ENCODE results near the gene ESRRA. TPM values are rescaled to one million over a fixed set of nuclear protein-coding genes. Genes with fewer than 3 reads are reported as not detected.

ESRRA gene
- total and polyA plus RNA-seq, 2 of the 4 experiments (the other 2 are of a cell fraction), result 10.2 to 15.0 TPM

DNA sequence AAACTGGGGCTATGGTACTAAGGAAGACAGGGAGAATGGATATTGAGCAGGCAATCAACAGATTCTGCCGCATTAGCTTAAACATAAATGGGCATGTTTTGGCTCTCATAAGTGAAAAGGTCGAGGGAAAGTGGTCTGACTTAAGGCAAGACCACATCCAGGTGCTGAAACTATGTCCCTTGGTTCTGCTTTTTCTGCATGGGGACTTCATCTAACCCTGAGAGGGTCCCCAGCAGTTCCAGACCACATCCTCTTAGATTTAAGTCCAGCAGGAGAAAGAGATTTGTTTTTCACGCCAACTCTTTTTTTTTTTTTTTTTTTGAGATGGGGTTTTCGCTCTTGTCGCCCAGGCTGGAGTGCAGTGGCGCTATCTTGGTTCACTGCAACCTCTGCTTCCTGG is 59.1 kb downstream of the ESRRA start:
- no TSS peak for BruUV-seq (replicated peaks)
- ChIA-PET CTCF (no interaction called here), POLR2A (ENCODE audit: unreplicated experiment) (no interaction called here)
- H4K20me1 ChIP-seq (ENCODE audit: insufficient read depth, low read length), result no peaks in the 10 kb centered on the region
- no peak for DNase-seq
- peaks cover 5 to 54% of the 10 kb centered on the region in 2 experiments for H3K79me1 ChIP-seq (ENCODE audit: low read depth in 1 of 2, low read length in 2 of 2)
- TF ChIP-seq POLR2A (IDR thresholded peaks at IDR 0.05; ENCODE audit: low read depth, low read length), result no peak
- TF ChIP-seq CEBPB (IDR thresholded peaks at IDR 0.05; ENCODE audit: low read depth, low read length), result no peak
- TF ChIP-seq, protein P1, sequence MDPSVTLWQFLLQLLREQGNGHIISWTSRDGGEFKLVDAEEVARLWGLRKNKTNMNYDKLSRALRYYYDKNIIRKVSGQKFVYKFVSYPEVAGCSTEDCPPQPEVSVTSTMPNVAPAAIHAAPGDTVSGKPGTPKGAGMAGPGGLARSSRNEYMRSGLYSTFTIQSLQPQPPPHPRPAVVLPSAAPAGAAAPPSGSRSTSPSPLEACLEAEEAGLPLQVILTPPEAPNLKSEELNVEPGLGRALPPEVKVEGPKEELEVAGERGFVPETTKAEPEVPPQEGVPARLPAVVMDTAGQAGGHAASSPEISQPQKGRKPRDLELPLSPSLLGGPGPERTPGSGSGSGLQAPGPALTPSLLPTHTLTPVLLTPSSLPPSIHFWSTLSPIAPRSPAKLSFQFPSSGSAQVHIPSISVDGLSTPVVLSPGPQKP (IDR thresholded peaks at IDR 0.05; ENCODE audit: borderline replicate concordance, low read depth, low read length), result no peak
- no peak for TF ChIP-seq CHD1 (IDR thresholded peaks at IDR 0.05; ENCODE audit: low read depth, low read length)
- TF ChIP-seq BHLHE40 (IDR thresholded peaks at IDR 0.05; ENCODE audit: low read depth, low read length), result no peak
- TF ChIP-seq, protein P2, sequence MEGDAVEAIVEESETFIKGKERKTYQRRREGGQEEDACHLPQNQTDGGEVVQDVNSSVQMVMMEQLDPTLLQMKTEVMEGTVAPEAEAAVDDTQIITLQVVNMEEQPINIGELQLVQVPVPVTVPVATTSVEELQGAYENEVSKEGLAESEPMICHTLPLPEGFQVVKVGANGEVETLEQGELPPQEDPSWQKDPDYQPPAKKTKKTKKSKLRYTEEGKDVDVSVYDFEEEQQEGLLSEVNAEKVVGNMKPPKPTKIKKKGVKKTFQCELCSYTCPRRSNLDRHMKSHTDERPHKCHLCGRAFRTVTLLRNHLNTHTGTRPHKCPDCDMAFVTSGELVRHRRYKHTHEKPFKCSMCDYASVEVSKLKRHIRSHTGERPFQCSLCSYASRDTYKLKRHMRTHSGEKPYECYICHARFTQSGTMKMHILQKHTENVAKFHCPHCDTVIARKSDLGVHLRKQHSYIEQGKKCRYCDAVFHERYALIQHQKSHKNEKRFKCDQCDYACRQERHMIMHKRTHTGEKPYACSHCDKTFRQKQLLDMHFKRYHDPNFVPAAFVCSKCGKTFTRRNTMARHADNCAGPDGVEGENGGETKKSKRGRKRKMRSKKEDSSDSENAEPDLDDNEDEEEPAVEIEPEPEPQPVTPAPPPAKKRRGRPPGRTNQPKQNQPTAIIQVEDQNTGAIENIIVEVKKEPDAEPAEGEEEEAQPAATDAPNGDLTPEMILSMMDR (conservative IDR thresholded peaks at IDR 0.05; ENCODE audit: low read depth, low read length), result no peak
- no peak for TF ChIP-seq FOS (IDR thresholded peaks at IDR 0.05; ENCODE audit: low read depth, low read length)
- no peak for TF ChIP-seq RCOR1 (IDR thresholded peaks at IDR 0.05; ENCODE audit: insufficient replicate concordance, low read length)
- no peak for TF ChIP-seq RAD21 (IDR thresholded peaks at IDR 0.05; ENCODE audit: low read length)
- no peak for TF ChIP-seq RFX5 (IDR thresholded peaks at IDR 0.05; ENCODE audit: low read depth, low read length)
- H3K4ac ChIP-seq (ENCODE audit: low read depth, low read length), result no peak overlapping the region
- H3K4me1 ChIP-seq (ENCODE audit: control insufficient read depth, insufficient read depth, low read length), result peaks cover 7% of the 10 kb centered on the region
- no peak overlapping the region for H2BK120ac ChIP-seq (ENCODE audit: low read depth, low read length)
- peaks cover 11% of the 10 kb centered on the region for H3K9me1 ChIP-seq (ENCODE audit: insufficient read depth, low read length)
- H4K91ac ChIP-seq (ENCODE audit: insufficient read depth, low read depth, low read length), result no peak overlapping the region
- no peak overlapping the region for H3K23ac ChIP-seq (ENCODE audit: low read depth, low read length)
- intact Hi-C loops (cut with micrococcal nuclease), result no loop called here
- H4K5ac ChIP-seq (ENCODE audit: low read depth, low read length), result no peak overlapping the region
- no peak overlapping the region for H3K4me2 ChIP-seq (ENCODE audit: low read depth, low read length)
- no peak overlapping the region for H3K4me3 ChIP-seq (ENCODE audit: insufficient read depth, low read depth, low read length)
- ATAC-seq (ENCODE audit: low read depth), result no peak
- H2AK9ac ChIP-seq (replicated peaks; ENCODE audit: low read depth, low read length, poor library complexity), result no peak overlapping the region
- H3K36me3 ChIP-seq (ENCODE audit: control insufficient read depth, insufficient read depth, low read length), result peaks cover 55% of the 10 kb centered on the region
- no peaks in the 10 kb centered on the region for H3K27me3 ChIP-seq (ENCODE audit: control insufficient read depth, insufficient read depth, low read length)
- WGBS, 2 experiments (ENCODE audit: extremely low coverage in 2 of 2, insufficient read length in 1 of 2), result 80% methylated on average over 2 of the region's 6 CpGs; no CpG with 5 or more reads in 1 of the 2 experiments
- dilution Hi-C loops (cut with HindIII; ENCODE audit: low sequenced_read_pairs, unreplicated experiment), result no loop called here
- no peak overlapping the region for H2AK5ac ChIP-seq (ENCODE audit: low read depth, low read length)
- H3K9me3 ChIP-seq (ENCODE audit: control insufficient read depth, insufficient read depth, low read length), result no peaks in the 10 kb centered on the region
- no peak overlapping the region for H2AFZ ChIP-seq (replicated peaks; ENCODE audit: low read length, poor library complexity)
- H3K27ac ChIP-seq (ENCODE audit: insufficient read depth, low read length), result no peak overlapping the region
- in situ Hi-C loops (cut with MboI; ENCODE audit: low sequenced_read_pairs), result no loop called here
- no peak overlapping the region for H2BK20ac ChIP-seq (ENCODE audit: low read depth, low read length)
- H3K56ac ChIP-seq (ENCODE audit: extremely low read depth, insufficient read depth, low read length), result no peak overlapping the region
- H3K9ac ChIP-seq (ENCODE audit: low read depth, low read length), result no peak overlapping the region
- H3K14ac ChIP-seq (replicated peaks; ENCODE audit: low read depth, low read length), result no peak overlapping the region
- no peak overlapping the region for H2BK5ac ChIP-seq (ENCODE audit: low read depth, low read length, poor library complexity, severe bottlenecking)
- no peak overlapping the region for H2BK15ac ChIP-seq (ENCODE audit: low read depth, low read length)
- no peak overlapping the region for H4K8ac ChIP-seq (ENCODE audit: low read depth in 2 of 2, low read length in 2 of 2)
- H3K18ac ChIP-seq (ENCODE audit: low read depth, low read length), result no peak overlapping the region

Data from IMR-90 (cell line).